Hematopoietic multipotent progenitor cell treated with erythropoietin and hydrocortisone succinate and interleukin-3 and kit ligand, for 15 days (in vitro differentiated cells): Measurements from ENCODE around the gene ATXN7L1.

ENCODE experiments used
- DNase-seq: peaks from one replicate; pipeline ENCODE4 v3.0.0-alpha.2; 2015; ENCODE audit warnings: low spot score

ATXN7L1 gene

DNA sequence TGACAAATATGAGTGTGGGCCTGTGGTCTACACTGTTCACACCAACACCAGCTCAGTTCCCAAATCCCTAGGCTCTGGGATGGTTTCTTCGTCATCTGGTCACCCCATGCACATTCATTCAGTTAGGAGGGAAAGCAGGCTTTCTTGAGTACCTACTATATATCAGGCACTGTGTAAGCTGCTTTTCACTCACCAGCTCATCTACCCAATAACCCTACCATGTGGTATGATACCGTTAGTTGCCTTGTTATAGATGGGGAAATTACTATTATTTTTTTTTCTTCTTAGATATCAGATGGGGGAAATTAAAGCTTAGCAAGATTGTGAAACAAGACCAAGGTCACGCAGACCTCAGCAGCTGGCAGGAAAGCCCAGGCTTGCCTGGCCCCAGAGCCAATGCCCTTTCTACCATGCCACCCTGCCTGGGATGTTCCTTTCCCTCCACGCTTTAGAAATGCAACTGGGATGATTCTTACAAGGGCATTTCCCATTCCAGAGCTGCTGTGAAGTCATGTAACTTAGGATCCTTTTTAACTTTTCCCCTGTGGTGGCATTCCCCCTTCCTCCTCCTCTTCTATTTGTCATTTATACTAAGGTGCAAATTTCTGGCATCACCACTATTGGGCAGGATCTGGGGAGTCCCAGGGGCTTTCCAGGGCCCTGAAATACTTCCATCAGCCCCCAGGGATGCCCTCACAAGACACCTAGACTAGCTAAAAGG, 202.0 kb downstream of the ATXN7L1 start:
- no peak for DNase-seq

DNA sequence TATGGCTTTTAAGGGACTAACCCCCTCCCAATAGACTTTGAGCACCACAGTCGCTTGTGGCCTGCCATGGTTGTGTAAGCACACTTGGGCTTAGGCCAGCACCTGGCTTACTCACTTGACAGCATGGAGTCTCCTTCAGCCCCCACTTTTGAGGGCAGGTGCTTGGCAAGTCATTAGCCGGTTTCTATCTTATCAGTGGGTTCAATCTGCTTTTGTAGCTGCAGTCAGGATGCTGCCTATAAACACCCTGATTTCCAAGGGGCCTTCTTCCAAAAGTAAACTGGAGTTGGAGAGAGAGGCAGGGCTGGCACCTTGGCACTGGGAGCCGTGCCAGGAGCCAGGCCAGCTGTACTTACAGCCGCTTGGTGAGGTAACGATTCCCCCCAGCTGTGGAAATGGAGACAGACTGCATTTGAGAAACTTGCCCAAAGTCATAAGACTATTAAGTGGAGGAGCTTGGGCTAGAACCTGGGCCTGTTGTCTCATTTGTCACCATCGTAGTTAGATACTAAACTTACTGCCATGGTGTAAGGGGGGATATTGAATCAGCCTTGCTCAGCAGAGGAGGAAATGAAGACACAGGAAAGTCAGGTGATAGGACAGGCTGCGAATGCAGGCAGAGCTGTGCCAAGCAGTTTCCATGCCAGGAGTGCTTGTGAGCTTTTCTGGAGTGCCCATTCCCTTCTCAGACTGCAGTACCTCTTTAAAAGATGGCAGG, 202.9 kb downstream of the ATXN7L1 start:
- no peak for DNase-seq

DNA sequence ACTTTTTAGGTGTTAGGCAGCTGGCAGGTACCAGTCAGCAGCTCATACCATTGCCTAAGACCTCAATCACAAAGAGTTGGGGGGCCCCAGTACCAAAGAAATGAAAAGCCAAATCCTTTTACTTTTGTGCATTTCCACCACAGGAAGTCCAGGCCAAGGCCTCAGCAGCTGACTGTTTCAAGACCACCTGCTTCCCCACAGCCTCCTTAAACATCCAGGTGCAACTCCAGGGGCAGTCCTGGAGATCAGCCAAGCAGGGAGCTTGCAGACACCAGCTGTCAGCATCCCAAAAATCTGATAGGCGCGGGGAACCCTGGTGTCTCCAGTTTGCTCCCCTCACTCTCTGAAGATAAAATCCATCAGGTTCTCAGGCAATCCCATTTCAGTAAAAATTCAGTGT, 203.6 kb downstream of the ATXN7L1 start:
- no peak for DNase-seq

DNA sequence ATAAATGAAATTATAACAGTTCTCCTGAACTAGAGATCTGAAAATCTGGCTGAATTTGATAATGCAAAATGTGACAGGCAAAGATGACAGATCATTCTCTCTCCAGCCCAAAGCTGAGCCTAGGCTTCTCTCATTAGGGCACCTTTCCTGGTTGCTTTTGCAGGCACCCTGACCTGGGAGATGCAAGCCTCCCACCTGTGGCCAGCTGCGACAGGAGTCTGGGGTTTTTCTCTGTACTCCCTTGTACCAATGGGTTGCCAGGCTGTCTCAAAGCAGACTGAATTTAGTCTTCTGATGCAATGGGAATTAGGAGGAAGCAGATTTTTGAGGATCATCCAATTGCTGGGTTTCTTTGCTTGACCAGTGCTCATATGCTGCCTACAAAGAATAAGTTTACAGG, 210.1 kb downstream of the ATXN7L1 start:
- no peak for DNase-seq

DNA sequence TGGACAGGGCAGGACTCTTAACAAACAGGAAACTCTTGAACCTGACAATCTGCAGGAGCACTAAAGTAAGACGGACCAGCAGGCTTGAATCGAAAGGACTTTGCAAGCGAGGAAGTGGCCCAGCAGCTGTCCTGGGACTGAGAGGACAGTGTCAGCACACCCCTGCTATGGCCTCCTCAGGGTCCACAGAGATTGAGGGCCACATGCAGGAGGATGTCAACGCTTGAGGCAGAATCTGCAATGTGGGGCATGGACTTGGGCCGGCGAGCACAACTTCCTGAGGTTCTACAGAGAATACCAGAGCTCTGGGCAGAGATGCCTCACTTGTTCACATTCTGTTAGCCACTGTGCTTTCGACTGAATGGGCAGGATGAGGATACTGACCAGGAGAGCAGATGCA, 210.7 kb downstream of the ATXN7L1 start:
- no peak for DNase-seq

DNA sequence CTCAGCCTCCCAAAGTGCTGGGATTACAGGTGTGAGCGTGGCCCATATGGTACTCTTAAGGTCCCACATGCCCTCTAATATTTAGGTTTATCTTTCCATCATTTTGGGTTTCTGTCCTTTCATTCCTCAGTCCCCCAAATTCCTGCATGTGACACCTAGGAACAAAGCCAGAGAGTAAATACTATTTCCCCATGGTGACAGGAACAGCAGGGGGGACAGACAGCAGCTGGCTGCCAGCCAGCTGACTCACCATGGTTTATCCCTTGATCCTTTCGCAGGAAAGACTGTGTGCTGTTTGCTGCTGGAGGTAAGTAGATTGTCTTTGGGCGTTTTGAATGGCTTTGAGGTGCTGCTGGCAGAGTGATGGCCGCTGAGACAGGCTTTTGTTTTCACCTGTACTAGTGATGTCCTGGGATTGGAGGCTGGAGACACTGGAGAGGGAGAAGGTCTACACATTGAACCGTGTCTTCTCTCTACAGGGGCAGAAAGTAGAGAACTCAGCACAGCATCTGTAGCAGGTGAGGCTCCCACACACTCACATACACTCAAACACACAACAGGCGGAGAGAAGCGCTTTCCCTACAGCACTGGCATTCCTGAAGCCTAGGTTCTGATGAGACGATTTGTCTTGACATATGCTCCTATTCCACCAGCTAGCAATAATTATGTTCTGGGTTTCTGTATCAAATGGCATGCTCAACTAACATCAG, 211.4 kb downstream of the ATXN7L1 start:
- DNase-seq, result no peak

DNA sequence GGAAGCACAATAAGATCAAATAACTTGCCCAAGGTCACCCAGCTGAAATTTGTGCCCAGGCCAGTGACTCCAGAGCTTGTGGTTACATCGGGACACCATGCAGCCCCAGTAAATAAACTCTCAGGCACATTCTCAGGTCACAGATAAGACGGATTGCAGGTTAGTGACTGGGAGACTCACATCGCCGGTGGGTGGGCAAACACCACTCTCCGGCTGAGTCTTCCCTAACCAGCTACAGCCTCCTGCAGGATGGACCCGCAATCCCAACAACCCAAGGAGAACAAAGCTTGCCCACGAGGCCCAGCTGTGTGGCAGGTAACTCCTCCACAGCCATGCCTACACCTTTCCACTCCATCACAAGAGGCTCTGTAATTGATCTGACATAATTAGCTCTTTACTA, 213.4 kb downstream of the ATXN7L1 start:
- no peak for DNase-seq

DNA sequence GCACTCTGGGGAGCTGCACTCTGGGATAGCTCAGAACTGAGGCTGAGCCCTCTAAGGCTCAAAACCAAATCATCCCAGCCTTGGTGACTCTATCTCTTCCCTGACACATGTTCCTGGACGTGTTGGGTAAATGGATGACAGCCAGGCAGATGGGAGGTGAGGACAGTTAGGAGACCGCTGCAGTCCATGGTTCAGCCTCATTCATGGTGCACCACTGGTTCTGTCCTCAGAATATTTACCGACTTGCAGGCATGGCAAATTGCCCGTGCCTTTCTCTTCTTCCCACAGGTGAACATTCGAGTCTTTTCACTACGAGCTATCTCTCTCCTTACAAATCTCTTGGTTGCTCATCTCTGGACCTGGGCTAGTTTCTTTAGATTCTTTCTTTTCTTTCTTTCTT, 214.8 kb downstream of the ATXN7L1 start:
- DNase-seq, result no peak

DNA sequence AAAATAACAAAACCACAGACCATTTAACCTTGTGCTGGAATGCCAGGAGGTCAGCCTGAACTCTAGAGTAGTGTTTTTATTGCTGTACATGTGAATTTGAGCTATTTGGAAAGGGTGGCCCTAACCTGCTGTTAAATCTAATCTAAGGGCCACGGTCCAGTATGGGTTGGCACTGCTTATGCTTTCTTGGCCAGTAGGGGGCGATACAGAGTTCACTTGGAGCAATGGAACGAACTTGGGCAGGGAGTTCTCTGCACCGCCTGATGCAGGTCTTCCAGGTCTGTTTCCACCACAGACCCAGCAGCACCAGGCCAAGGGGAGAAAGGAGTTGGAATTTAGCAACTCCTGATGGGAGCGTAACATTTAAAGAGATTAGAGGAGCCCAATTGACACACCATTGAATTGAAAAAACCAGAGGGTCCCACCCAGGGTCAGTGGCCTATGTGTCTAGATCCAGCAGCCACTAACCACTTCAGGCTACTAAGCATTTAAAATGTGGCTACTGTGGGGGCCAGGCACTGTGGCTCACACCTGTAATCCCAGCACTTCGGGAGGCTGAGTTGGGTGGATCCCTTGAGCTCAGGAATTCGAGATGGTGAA, 219.4 kb downstream of the ATXN7L1 start:
- peak; percentile 78 for DNase-seq

DNA sequence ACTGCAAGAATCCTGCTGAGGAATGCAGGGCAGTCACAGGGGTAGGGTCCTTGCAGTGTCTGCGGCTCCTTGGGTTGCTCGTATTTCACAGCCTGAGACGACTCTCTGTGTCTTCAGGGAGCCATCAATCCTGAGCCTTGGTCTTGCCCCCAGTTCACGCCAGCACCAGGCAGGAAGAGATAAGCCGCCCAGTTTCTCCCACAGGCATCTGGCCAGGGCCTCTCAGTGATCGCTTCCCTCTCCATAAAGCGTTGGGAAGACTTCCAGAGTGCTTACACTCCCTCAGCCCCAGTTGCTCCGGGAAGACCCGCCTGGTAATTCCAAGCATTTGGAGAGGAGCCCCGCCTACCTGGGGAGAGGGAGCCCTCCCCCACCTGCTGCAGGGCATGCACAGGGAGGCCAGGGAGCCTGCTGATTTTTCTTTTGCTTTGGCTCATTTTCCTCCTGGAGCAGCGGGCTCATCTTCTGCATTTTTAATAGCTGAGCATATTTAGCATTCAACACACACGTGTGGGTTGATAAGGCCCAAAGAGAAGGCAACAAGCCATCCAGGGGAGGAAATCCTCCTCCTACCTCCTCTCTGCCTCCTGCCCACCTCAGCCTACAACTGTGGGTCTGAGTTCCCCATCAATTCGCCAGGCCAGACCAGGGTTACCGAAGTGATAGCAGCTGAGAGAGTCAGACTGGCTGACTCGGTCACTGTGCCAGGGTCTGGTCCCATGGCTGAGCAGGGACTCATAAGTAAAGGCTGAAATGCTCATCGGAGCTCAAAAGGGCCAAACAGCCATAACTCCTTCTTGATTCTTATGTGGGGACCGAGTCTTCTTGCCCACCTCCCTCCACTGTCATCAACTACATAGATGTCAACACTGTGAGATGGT, 220.7 kb downstream of the ATXN7L1 start:
- DNase-seq, result no peak

DNA sequence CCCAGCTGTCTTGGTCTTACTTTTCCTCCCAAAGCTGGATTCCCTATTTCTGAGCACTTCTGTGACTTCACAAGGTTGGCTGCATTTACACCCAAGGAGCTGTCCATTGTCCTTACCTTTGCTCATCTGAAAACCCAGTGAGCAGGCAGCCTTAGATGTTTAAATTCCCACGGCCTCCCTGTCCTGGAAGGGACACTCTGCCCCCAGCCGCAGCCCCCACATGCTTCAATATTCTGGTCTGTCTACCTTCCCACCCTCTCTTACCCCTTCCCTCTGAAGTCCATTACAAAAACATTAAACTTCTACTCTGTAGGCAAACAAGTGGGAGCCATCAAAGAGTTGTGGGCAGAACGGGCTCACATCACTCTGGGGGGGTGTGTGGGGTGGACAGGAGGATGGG, 221.3 kb downstream of the ATXN7L1 start:
- DNase-seq, result no peak

DNA sequence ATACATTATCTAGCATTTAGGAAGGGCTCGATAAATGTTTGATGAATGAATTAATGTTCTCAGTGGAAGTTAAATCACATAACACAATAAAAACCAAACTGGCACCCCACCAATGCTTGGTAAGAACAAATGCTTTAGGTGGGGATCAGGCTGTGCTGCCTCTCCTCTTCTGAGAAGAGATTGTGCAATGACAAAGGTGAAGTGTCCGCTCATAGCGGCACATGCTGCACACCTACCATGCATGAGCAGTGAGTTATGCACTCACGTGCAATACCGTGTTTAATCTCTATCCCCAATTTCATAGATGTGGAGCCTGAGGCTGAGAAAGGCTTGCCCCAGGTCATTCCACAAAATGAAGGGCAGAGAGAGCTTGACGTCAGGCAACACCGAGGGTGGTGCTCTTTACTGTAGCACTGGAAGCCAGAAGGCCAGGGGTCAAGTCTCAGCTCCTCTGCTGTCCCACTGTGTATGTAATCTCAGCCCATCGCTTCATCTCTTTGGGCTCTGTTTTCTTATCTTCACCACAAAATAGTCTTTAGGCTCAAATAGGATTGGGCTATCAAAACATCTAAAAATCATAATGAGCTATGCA, 222.2 kb downstream of the ATXN7L1 start:
- no peak for DNase-seq

DNA sequence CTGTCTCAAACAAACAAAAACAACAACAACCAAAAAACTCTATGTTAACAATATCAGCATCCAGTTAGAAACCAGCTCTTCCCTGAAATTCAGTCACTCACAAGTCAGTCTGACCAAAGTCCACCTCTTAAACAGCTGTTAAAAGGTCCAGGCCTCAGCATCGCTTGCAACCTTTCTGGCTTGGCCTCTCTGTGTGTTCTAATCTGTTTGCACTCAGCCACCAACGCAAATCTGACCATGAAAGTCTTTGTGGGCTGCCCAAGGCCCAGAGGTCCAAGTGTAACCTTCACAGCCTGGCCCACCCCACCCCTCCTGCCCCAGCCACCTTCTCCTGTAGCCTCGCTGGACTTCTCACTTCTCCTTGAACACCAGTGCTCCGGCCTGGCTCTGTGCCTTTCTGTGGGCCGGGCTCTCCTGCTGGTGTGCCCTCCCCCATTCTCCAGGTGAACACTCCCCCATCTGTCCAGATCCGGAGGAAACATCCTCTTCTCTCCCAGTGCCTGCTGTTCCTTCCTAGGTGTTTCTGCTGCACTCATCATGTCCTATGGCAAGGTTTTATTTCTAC, 222.9 kb downstream of the ATXN7L1 start:
- no peak for DNase-seq

DNA sequence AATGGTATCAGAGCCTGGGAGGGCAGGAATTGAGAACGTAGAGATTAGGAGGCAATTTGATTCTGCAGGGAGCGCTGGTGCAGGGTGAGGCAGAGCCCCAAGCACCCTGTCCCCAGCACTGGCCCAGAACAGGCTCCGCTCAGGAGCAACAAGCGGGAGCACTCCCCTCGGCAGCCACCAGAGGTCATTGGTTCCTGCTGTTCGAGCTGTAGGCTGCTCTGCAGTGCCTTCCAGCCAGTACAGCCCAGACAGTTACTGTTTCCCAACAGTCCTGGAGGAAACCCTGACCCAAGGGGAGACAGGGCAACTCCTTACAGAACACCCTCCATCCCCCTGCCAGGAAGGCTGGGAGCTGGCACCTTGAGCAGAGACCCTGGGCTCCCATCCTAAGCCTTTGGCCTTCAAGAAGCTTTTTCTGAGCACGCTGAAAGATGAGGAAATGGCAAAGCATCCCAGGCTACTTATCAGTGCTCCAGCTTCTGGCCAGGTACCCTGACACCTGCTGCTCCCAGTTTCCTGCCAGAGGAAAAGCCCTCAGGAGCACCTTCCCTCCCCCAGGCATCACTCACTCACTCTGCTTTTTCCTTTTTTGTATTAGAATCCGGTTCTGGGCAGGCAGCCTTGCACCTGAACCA, 223.9 kb downstream of the ATXN7L1 start:
- DNase-seq, result peak; percentile 50

DNA sequence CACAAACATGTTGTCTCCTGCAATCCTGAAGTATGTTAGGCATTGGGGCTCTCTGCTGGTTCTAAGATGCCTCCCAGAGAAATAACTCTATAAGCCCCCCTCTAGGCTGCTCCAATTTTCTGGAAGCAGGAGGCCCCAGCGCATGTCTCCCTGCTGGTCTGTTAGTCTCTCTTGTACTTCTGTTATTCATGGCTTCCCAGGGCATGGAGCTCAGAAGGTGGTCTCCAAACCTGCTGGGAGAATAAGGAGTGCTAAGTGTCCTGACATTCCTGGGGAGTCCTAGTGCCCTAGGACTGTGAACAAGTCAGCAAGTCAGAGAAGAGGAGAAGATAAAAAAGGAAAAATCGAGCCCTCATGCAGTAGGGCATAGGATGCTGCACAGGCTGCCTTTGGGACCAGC, 224.6 kb downstream of the ATXN7L1 start:
- DNase-seq, result no peak

DNA sequence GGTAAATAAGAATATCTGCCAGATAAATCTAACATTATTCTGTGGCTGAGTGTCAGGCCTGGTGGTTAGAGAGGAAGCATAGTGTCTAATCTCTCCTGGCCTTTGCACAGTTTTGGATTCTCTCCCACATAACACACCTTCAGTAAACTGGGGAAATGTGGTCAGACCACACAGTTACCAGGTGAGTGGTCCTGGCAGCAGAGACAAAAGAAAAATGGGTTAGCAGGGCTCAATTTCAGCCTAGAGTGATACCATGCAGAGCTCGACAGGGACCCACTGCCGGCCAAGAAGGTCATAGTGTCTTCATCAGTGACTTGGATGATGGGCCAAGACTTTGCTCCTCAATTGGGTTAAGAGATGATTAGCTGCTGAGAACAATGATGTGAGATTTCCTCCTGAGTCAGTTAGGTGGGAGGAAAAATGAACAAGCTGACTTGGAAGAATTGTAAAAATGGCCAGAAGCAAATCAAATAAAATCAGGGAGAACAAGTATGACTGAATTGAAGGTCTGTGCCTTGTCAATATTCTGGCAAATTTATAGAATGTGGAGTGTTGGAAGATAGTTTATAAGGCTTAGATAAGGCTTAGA, 225.9 kb downstream of the ATXN7L1 start:
- DNase-seq, result no peak

DNA sequence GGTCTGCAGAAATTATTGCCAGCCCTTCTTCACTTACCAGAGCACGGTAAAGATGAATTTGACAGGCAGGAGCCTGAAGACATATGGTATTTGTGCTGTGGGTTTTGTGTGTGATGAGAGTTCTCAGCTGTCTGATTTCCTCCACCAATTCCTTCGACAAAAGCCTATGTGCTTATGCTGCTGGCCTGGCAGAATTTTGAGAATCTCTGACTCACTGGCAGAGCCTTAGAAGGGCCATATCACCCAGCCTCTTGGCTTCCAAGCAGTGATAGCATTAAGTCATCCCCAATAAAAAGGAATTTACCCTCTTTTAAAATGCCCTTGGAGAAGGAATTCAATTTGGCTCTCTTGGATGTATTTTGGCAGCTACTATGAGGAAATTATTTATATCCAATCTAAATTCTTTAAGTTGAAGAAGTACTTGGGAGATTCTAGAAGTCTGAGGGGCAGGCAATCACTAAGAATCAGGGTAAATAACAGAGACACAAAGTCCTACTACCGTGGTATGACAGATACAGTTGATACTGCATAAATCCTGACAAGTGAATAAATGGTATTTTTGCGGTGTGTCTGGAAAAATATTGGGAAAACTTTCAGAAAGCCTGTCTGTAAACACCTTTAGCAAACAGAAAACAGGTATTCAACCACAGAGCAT, 226.5 kb downstream of the ATXN7L1 start:
- DNase-seq, result no peak

DNA sequence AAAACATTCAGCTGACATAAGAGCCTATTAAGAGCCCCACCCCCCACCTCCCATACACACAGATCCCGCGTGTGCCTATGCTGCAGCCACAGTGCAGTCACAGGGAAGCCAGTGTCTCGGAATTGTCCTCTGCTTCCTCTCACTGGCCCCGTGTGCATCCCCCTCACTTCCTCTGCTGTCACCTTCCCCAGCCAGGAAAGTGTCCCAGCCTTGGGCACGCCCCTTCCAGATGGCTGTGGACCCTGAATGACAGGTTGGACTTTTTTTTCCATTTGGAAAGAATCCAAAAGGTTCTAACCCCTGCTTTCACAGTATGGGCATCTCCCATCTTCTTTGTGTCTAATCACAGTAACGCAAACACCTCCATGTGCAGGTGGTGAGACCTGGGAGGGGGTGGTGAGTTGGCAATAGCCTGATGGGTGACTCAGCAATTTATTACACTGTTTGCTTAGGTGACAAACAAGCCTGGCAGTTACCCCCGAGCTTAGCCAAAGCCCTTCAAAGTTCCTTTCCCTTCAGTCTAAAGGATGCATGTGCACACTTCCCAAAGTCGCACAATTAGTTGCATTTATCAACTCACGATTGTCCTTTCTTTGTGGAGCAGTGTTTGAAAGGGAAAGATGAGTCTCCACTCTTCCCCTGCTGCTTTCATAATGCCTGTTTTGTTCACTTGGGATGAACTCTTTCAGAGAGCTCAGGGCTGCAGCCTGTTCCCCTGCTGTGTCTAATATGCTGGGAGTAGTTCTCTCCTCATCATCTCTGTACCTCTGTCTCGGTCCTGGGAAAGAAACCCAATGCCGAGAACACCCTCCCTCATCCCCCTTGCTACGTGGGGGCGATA, 227.6 kb downstream of the ATXN7L1 start:
- no peak for DNase-seq

DNA sequence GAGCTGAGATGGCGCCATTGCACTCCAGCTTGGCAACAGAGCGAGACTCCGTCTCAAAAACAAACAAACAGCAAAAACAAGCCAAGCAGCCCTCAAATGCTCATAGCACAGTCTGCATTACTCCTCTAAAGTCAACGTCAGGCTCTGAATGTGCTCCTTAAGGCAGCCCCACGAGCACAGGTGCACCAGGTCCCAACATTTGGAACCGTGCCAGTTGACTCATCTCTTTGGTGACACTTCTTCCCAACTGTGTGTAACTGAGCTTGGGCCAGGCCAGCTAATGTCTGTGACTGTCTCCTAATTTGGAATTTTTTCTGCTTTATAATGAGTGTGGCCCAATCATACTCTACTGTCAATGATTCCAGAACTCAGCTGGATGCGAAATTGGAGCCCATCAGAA, 228.8 kb downstream of the ATXN7L1 start:
- no peak for DNase-seq
